HepG2 (cell line): Measurements from ENCODE around the gene CDC25C. TPM values are rescaled to one million over a fixed set of nuclear protein-coding genes. Genes with fewer than 3 reads are reported as not detected.

Source experiments
- GABPB1 ChIP-seq: IDR thresholded peaks from 2 replicates; pipeline ENCODE4 v1.6.1; 2016; ENCODE audit warnings: mild to moderate bottlenecking, missing genetic modification reagents, moderate library complexity, missing compliant biosample characterization
- KLF12 ChIP-seq: sonication (generic); formaldehyde crosslinking; IDR thresholded peaks from 2 replicates; pipeline ENCODE4 v1.4.0; 2020; ENCODE audit warnings: missing genetic modification reagents, borderline replicate concordance
- MAFG ChIP-seq: sonication (generic); formaldehyde crosslinking; IDR thresholded peaks from 2 replicates; pipeline ENCODE4 v1.5.1; 2020; ENCODE audit warnings: mild to moderate bottlenecking, missing genetic modification reagents
- MAX ChIP-seq: IDR thresholded peaks from 2 replicates; pipeline ENCODE4 v1.6.1; 2012; ENCODE audit warnings: inconsistent platforms
- MED13 ChIP-seq: sonication (generic); formaldehyde crosslinking; IDR thresholded peaks from 2 replicates; pipeline ENCODE4 v1.5.0; 2020; ENCODE audit warnings: missing genetic modification reagents
- MXI1 ChIP-seq: IDR thresholded peaks from 3 replicates; pipeline ENCODE4 v1.6.1; 2012; ENCODE audit warnings: low read depth, low read length, inconsistent platforms, borderline replicate concordance
- PITX1 ChIP-seq: sonication (generic); formaldehyde crosslinking; IDR thresholded peaks from 2 replicates; pipeline ENCODE4 v1.5.1; 2020; ENCODE audit warnings: mild to moderate bottlenecking, missing genetic modification reagents
- POGK ChIP-seq: sonication (generic); formaldehyde crosslinking; conservative IDR thresholded peaks from 2 replicates; pipeline ENCODE4 v1.8.0; 2022; ENCODE audit warnings: mild to moderate bottlenecking, moderate library complexity, missing genetic modification reagents
- SALL1 ChIP-seq: sonication (generic); formaldehyde crosslinking; IDR thresholded peaks from 2 replicates; pipeline ENCODE4 v1.8.0; 2022; ENCODE audit warnings: mild to moderate bottlenecking, missing genetic modification reagents
- ZBTB7A ChIP-seq: sonication (generic); formaldehyde crosslinking; IDR thresholded peaks from 2 replicates; pipeline ENCODE4 v1.8.0; 2022; ENCODE audit warnings: mild to moderate bottlenecking, missing genetic modification reagents
- ZFX ChIP-seq: sonication (generic); formaldehyde crosslinking; IDR thresholded peaks from 2 replicates; pipeline ENCODE4 v1.4.0; 2020; ENCODE audit warnings: mild to moderate bottlenecking, low read depth, missing genetic modification reagents, moderate library complexity
- ZFY ChIP-seq: sonication (generic); formaldehyde crosslinking; IDR thresholded peaks from 2 replicates; pipeline ENCODE4 v1.4.0; 2020; ENCODE audit warnings: missing genetic modification reagents
- ZNF142 ChIP-seq: sonication (generic); formaldehyde crosslinking; IDR thresholded peaks from 2 replicates; pipeline ENCODE4 v1.4.0; 2020; ENCODE audit warnings: missing genetic modification reagents
- ZNF205 ChIP-seq: IDR thresholded peaks from 2 replicates; pipeline ENCODE4 v1.6.1; 2018; ENCODE audit warnings: missing biosample characterization, missing genetic modification reagents
- ZNF414 ChIP-seq: sonication (generic); formaldehyde crosslinking; IDR thresholded peaks from 2 replicates; pipeline ENCODE4 v1.5.0; 2020; ENCODE audit warnings: missing genetic modification reagents
- ZNF546 ChIP-seq: sonication (generic); formaldehyde crosslinking; conservative IDR thresholded peaks from 2 replicates; pipeline ENCODE4 v1.8.1; 2023; ENCODE audit warnings: mild to moderate bottlenecking, missing genetic modification reagents
- ZNF800 ChIP-seq: sonication (generic); formaldehyde crosslinking; IDR thresholded peaks from 2 replicates; pipeline ENCODE4 v1.4.0; 2020; ENCODE audit warnings: missing genetic modification reagents
- polyA plus RNA-seq, 8 experiments: library from polyadenylated mRNA; depleted of rRNA in 3 of 8; stranded (reverse) in 7 of 8; unstranded in 1 of 8; fragments of >200 nt; fragmentation: Illumina TruSeq in 4 of 8; extraction: Trizol in 4 of 8; gene quantifications; 2 replicates each; pipeline versions ENCODE4 v1.2.1 to v1.2.3, GENCODE V29; 2011 to 2016; ENCODE audit warnings: low read depth in 4 of 8, missing spikeins in 1 of 8, mixed read lengths in 1 of 8; ENCODE audit not compliant: insufficient read depth in 1 of 8
- total RNA-seq, 5 experiments: library from RNA; depleted of rRNA; stranded (reverse); fragments of >200 nt; fragmentation: Illumina TruSeq; extraction: Trizol; gene quantifications; 2 replicates each; pipeline ENCODE4 v1.2.3, GENCODE V29; 2016; ENCODE audit warnings: low read depth in 1 of 5

Gene CDC25C
- total and polyA plus RNA-seq, 2 of the 13 experiments (the other 11 are each of a cell fraction or from before 2014, with no cell fraction given): 17.7 to 27.6 TPM

GRCh38 chr5:138241688-138242571 is 89.7 kb downstream of the CDC25C start (continued):
- TF ChIP-seq ZNF800 (CRISPR knock-in tag): 0 out of 2 replicates have a peak, but pooled peaks have one; percentile 60
- 0 out of 2 replicates have a peak, but pooled peaks have one; percentile 45 for TF ChIP-seq ZNF546 (CRISPR knock-in tag)
- peak; percentile 35; the same call in 1 of the 2 replicates for TF ChIP-seq GABPB1
- TF ChIP-seq SALL1 (CRISPR knock-in tag): peak; percentile 69
- TF ChIP-seq MAFG: no peak
- 0 out of 2 replicates have a peak, but pooled peaks have one; percentile 21 for TF ChIP-seq ZBTB7A (CRISPR knock-in tag)
- peak; percentile 85 for TF ChIP-seq ZFY (CRISPR knock-in tag)
- no peak for TF ChIP-seq ZNF414 (CRISPR knock-in tag)
- TF ChIP-seq MXI1: no peak
- 0 out of 2 replicates have a peak, but pooled peaks have one; percentile 30 for TF ChIP-seq ZNF205 (CRISPR knock-in tag)
- peak; percentile 54; the same call in 1 of the 2 replicates for TF ChIP-seq MAX
- TF ChIP-seq ZFX (CRISPR knock-in tag): peak; percentile 86
- 0 out of 2 replicates have a peak, but pooled peaks have one; percentile 55 for TF ChIP-seq PITX1 (CRISPR knock-in tag)
- 0 out of 2 replicates have a peak, but pooled peaks have one; percentile 24 for TF ChIP-seq MED13
- TF ChIP-seq POGK: peak; percentile 58; the same call in 1 of the 2 replicates
- 0 out of 2 replicates have a peak, but pooled peaks have one; percentile 60 for TF ChIP-seq ZNF142 (CRISPR knock-in tag)
- TF ChIP-seq KLF12 (CRISPR knock-in tag): peak; percentile 64; the same call in 1 of the 2 replicates
